SW480 (cell line): ENCODE data around the gene MLH1.

ENCODE experiments used
- DNase-seq: peaks from one replicate; pipeline ENCODE4 v3.0.0-alpha.2; 2016; ENCODE audit warnings: low spot score

MLH1 gene

GRCh38 chr3:37094636-37095035 lies 101.3 kb downstream of the MLH1 start:
- no peak for DNase-seq

DNA sequence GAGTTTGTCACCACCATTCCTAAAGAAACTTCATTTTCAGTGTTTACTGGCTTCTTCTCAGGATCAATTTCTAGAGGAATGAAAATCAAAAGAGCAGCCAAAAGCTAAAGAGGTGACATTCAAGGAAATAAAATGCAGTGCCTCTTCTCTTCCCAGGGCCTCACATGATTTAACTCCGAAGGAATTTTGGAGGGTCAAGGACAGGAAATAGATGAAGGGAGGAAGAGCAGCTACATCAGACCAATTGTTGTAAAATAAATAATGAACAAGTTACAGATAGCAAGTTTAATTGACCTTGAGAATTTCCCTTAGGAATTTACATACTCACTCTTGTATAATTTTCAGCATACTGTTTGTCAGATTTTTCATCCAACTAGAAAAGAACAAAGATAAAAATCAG lies 103.0 kb downstream of the MLH1 start:
- DNase-seq = no peak

DNA sequence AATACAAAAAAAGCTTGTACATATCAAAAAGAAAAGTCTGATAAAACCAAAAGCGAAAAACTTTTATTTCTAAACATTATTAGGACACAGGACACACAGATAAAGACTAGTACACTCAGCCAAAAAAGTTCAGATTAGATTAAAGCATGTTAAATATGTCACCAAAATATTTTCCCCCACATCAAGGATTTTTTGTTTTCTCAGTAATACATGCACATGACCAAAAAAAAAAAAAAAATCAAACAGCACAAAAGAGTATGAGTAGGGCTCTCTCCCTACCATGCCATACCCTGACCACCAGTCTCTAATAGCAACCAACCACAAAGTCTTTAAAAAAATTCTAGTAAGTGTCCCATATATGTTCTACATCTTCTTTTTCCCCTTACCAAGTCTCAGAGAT lies 103.7 kb downstream of the MLH1 start:
- no peak for DNase-seq

DNA sequence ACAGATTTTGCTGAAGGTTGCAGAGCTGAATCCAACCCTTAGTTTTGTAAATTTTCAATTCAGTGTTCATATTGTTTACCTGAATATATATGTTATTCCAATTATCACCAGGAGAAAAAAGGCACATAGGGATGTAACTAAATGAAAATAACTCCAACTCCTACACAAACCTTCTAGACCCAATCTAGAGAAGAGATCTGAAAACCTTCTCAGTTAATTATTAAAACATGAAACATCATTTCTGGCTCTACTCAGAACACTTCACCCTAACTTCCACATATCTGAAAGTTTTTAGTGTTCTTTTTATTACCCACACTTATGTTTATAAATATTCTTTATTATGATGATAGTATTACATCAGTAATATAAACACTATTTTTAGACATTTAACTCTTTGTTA lies 104.5 kb downstream of the MLH1 start:
- no peak for DNase-seq

DNA sequence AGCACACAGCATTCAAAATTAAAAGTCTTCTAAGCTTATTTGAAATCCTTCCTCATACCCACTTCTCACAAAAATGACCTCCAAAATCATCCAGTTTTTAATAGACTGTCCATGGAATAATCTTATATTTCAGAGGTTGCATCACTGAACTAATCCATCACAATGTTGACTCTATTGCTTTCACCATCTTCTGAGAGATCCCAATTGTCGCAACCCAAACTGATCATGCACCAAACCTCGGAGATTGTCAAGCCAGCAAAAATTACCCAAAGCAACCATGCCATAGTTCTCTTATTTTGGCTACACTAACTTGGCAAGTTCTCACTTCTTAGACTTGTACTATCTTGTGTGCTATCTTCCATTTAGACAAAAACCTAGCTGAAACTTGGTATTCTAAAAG lies 105.6 kb downstream of the MLH1 start:
- DNase-seq = no peak

GRCh38 chr3:37099469-37099868 lies 106.2 kb downstream of the MLH1 start:
- DNase-seq = no peak

- DNase-seq = no peak
These were observed 107.1 kb downstream of the MLH1 start for GRCh38 chr3:37100411-37100810.
